K562 (cell line): ENCODE results near the gene SH3D19.

Source experiments
- FOS ChIP-seq: IDR thresholded peaks from 3 replicates; pipeline ENCODE4 v1.6.1; 2011; ENCODE audit not compliant: insufficient read length; ENCODE audit errors: extremely low read depth
- NR1H2 ChIP-seq: sonication (generic); formaldehyde crosslinking; IDR thresholded peaks from 2 replicates; pipeline ENCODE4 v1.4.0; 2020; ENCODE audit warnings: mild to moderate bottlenecking, missing genetic modification reagents
- SRSF9 ChIP-seq: fragments of 200-400 bp; formaldehyde crosslinking; IDR thresholded peaks from 2 replicates; pipeline ENCODE4 v1.6.1; 2017; ENCODE audit warnings: low read depth, low read length, borderline replicate concordance
- ZBTB33 ChIP-seq: sonication (generic); formaldehyde crosslinking; IDR thresholded peaks from 2 replicates; pipeline ENCODE4 v1.8.1; 2023; ENCODE audit warnings: mild to moderate bottlenecking, missing genetic modification reagents

DNA sequence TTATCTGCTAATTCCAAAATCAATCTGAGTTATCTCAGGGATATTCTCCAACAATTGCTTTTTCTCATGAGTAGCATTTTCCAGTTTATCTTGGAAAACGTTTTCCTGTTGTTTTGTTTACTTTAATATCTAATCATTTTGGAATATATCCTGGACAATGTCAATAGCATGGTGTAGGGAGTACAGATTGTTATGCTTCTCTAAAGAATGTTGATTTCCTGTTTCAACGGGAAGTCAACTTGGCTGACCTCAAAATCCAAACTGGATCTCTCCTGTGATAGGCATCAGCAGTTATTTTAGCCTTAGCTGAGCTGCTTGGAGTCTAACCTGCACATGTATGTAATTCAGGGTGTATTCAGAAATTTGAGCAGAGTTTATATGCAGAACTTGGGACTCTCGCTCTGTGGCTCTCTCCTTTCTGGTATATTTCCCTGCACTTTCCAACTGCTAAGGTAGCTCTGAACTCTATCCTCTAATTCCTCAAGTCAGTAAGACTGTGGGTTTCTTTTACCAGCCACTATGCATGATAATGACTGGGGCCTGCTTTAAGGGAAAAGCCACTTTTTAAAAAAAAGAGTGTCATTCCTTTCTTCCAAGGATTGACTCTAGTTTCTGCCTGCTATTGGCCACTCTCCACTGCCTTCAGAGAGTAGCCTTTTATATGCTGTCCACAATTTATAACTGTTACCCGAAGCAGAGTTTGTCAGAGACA is 40.7 kb downstream of the SH3D19 start:
- TF ChIP-seq FOS (no peak), NR1H2 (no peak), ZBTB33 (CRISPR knock-in tag) (no peak), SRSF9 (no peak)
